Activated CD8-positive, alpha-beta T cell treated with anti-CD3 and anti-CD28 coated beads, Interleukin-2, amount 10 ng/mL, durations not matched to agents 7 days and 5 days (primary cell): Measurements from ENCODE around the gene ARHGAP24. TPM values are rescaled to one million over a fixed set of nuclear protein-coding genes. Genes with fewer than 3 reads are reported as not detected.

Experiments used
- ATAC-seq: fragments of 150-1000 bp; cut with Tn5 transposase; one replicate; pipeline ENCODE4 v1.10.0; 2021; ENCODE audit warnings: moderate library complexity
- CTCF ChIA-PET: fragments of 350-600 bp; sonication (Branson Sonifier 250); formaldehyde crosslinking; loops from one replicate; lab custom pipeline; 2021; ENCODE audit warnings: antibody characterized with exemption; lab: Charles Lee
- POLR2A ChIA-PET: fragments of 350-600 bp; sonication (Branson Sonifier 250); formaldehyde crosslinking; loops from one replicate; lab custom pipeline; 2021; ENCODE audit warnings: antibody characterized with exemption; lab: Charles Lee
- DNase-seq: peaks from one replicate; pipeline ENCODE4 v3.0.0-alpha.2; 2020
- H3K27ac Mint-ChIP-seq: one replicate; pipeline ENCODE4 v1.8.0; 2021; ENCODE audit warnings: mild to moderate bottlenecking, mixed read lengths
- H3K27me3 Mint-ChIP-seq: one replicate; pipeline ENCODE4 v1.8.0; 2021; ENCODE audit warnings: low read depth, mixed read lengths
- H3K36me3 Mint-ChIP-seq: one replicate; pipeline ENCODE4 v1.8.0; 2021; ENCODE audit warnings: low read depth, mixed read lengths
- H3K4me1 Mint-ChIP-seq: one replicate; pipeline ENCODE4 v1.8.0; 2021; ENCODE audit warnings: low read depth, mixed read lengths
- H3K4me3 Mint-ChIP-seq: one replicate; pipeline ENCODE4 v1.8.0; 2021; ENCODE audit warnings: mild to moderate bottlenecking, mixed read lengths
- H3K9me3 Mint-ChIP-seq: one replicate; pipeline ENCODE4 v1.8.0; 2022; ENCODE audit warnings: mixed read lengths; ENCODE audit not compliant: insufficient read depth
- total RNA-seq, 2 experiments: library from RNA; stranded (reverse); gene quantifications; one replicate each; pipeline ENCODE4 v1.2.3, GENCODE V29; 2021

ARHGAP24 gene
- total RNA-seq, 2 experiments from 2014 or later, result not detected

GRCh38 chr4:86031927-86032326, 557.0 kb downstream of the ARHGAP24 start:
- ATAC-seq (no peak), DNase-seq (no peak)
- H3K36me3 Mint-ChIP-seq, result no peaks in the 10 kb centered on the region
- no peaks in the 10 kb centered on the region for H3K27me3 Mint-ChIP-seq
- H3K27ac Mint-ChIP-seq, result no peak overlapping the region
- CTCF ChIA-PET, result no interaction called here
- POLR2A ChIA-PET, result no interaction called here
- H3K4me3 Mint-ChIP-seq, result no peak overlapping the region
- no peaks in the 10 kb centered on the region for H3K4me1 Mint-ChIP-seq
- no peaks in the 10 kb centered on the region for H3K9me3 Mint-ChIP-seq

- Mint-ChIP-seq H3K27me3 (no peaks in the 10 kb centered on the region), H3K27ac (no peak overlapping the region), H3K36me3 (no peaks in the 10 kb centered on the region), H3K4me3 (no peak overlapping the region), H3K4me1 (no peaks in the 10 kb centered on the region), H3K9me3 (no peaks in the 10 kb centered on the region)
- ChIA-PET POLR2A (interaction anchor here (0.6 kb wide), 1 partner anchor 92 kb away, joined by 3 read pairs; no protein-coding TSS in a partner anchor), CTCF (interaction anchor here (1.1 kb wide), 1 partner anchor 11 kb away, joined by 4 read pairs; no protein-coding TSS in a partner anchor)
- DNase-seq, result no peak
- ATAC-seq, result no peak
Observed at GRCh38 chr4:86032476-86033022, 557.6 kb downstream of the ARHGAP24 start.

GRCh38 chr4:86033171-86033570, 558.2 kb downstream of the ARHGAP24 start:
- H3K4me1 Mint-ChIP-seq, result no peaks in the 10 kb centered on the region
- no peaks in the 10 kb centered on the region for H3K27me3 Mint-ChIP-seq
- H3K36me3 Mint-ChIP-seq, result no peaks in the 10 kb centered on the region
- DNase-seq, result no peak
- ATAC-seq, result no peak
- ChIA-PET CTCF (interaction anchor here (1.1 kb wide), 1 partner anchor 10 kb away, joined by 4 read pairs; no protein-coding TSS in a partner anchor), POLR2A (interaction anchor here (0.6 kb wide), 1 partner anchor 91 kb away, joined by 3 read pairs; no protein-coding TSS in a partner anchor)
- no peak overlapping the region for H3K27ac Mint-ChIP-seq
- H3K9me3 Mint-ChIP-seq, result no peaks in the 10 kb centered on the region
- no peak overlapping the region for H3K4me3 Mint-ChIP-seq

- Mint-ChIP-seq H3K27me3 (no peaks in the 10 kb centered on the region), H3K36me3 (no peaks in the 10 kb centered on the region), H3K4me3 (no peak overlapping the region), H3K9me3 (no peaks in the 10 kb centered on the region), H3K27ac (no peak overlapping the region), H3K4me1 (no peaks in the 10 kb centered on the region)
- ATAC-seq (no peak), DNase-seq (no peak)
- CTCF ChIA-PET, result no interaction called here
- POLR2A ChIA-PET, result no interaction called here
Observed at GRCh38 chr4:86034616-86035015, 559.7 kb downstream of the ARHGAP24 start.

GRCh38 chr4:86035688-86036087, 560.7 kb downstream of the ARHGAP24 start:
- ChIA-PET POLR2A (no interaction called here), CTCF (no interaction called here)
- no peak for ATAC-seq
- Mint-ChIP-seq H3K36me3 (no peaks in the 10 kb centered on the region), H3K9me3 (no peaks in the 10 kb centered on the region), H3K27me3 (no peaks in the 10 kb centered on the region), H3K27ac (no peak overlapping the region), H3K4me1 (no peaks in the 10 kb centered on the region), H3K4me3 (no peak overlapping the region)
- DNase-seq, result no peak

- DNase-seq (no peak), ATAC-seq (no peak)
- Mint-ChIP-seq H3K4me3 (no peak overlapping the region), H3K4me1 (no peaks in the 10 kb centered on the region), H3K9me3 (no peaks in the 10 kb centered on the region), H3K27me3 (no peaks in the 10 kb centered on the region), H3K36me3 (no peaks in the 10 kb centered on the region), H3K27ac (no peak overlapping the region)
- ChIA-PET POLR2A (no interaction called here), CTCF (no interaction called here)
Observed at GRCh38 chr4:86036736-86037135, 561.8 kb downstream of the ARHGAP24 start.

- H3K4me1 Mint-ChIP-seq, result no peaks in the 10 kb centered on the region
- H3K4me3 Mint-ChIP-seq, result no peak overlapping the region
- DNase-seq, result no peak
- H3K36me3 Mint-ChIP-seq, result no peaks in the 10 kb centered on the region
- H3K9me3 Mint-ChIP-seq, result no peaks in the 10 kb centered on the region
- H3K27ac Mint-ChIP-seq, result no peak overlapping the region
- ATAC-seq, result no peak
- ChIA-PET CTCF (no interaction called here), POLR2A (no interaction called here)
- H3K27me3 Mint-ChIP-seq, result no peaks in the 10 kb centered on the region
Observed at GRCh38 chr4:86038037-86038436, 563.1 kb downstream of the ARHGAP24 start.

- Mint-ChIP-seq H3K9me3 (no peaks in the 10 kb centered on the region), H3K4me3 (no peak overlapping the region), H3K27ac (no peak overlapping the region), H3K36me3 (no peaks in the 10 kb centered on the region), H3K27me3 (peaks cover 2% of the 10 kb centered on the region), H3K4me1 (no peaks in the 10 kb centered on the region)
- DNase-seq (peak; percentile 26), ATAC-seq (no peak)
- ChIA-PET CTCF (interaction anchor here (1.7 kb wide), 1 partner anchor 11 kb away, joined by 4 read pairs; no protein-coding TSS in a partner anchor), POLR2A (no interaction called here)
Observed at GRCh38 chr4:86043755-86044592, 569.0 kb downstream of the ARHGAP24 start.

GRCh38 chr4:86044593-86044985, 569.6 kb downstream of the ARHGAP24 start:
- DNase-seq (no peak), ATAC-seq (no peak)
- POLR2A ChIA-PET, result no interaction called here
- Mint-ChIP-seq H3K36me3 (no peaks in the 10 kb centered on the region), H3K4me3 (no peak overlapping the region), H3K27me3 (peaks cover 2% of the 10 kb centered on the region), H3K4me1 (no peaks in the 10 kb centered on the region), H3K27ac (no peak overlapping the region), H3K9me3 (no peaks in the 10 kb centered on the region)
- CTCF ChIA-PET, result interaction anchor here (1.7 kb wide), 1 partner anchor 12 kb away, joined by 4 read pairs; no protein-coding TSS in a partner anchor

- H3K27me3 Mint-ChIP-seq, result peaks cover 2% of the 10 kb centered on the region
- no peaks in the 10 kb centered on the region for H3K9me3 Mint-ChIP-seq
- H3K4me3 Mint-ChIP-seq, result no peak overlapping the region
- H3K4me1 Mint-ChIP-seq, result no peaks in the 10 kb centered on the region
- ATAC-seq (no peak), DNase-seq (no peak)
- ChIA-PET POLR2A (no interaction called here), CTCF (no interaction called here)
- no peak overlapping the region for H3K27ac Mint-ChIP-seq
- H3K36me3 Mint-ChIP-seq, result no peaks in the 10 kb centered on the region
Observed at GRCh38 chr4:86048426-86048825, 573.5 kb downstream of the ARHGAP24 start.

- no peaks in the 10 kb centered on the region for H3K9me3 Mint-ChIP-seq
- no peaks in the 10 kb centered on the region for H3K4me1 Mint-ChIP-seq
- ChIA-PET POLR2A (no interaction called here), CTCF (interaction anchor here (0.6 kb wide), 1 partner anchor 923 kb away, joined by 3 read pairs; no protein-coding TSS in a partner anchor)
- no peak overlapping the region for H3K27ac Mint-ChIP-seq
- DNase-seq (no peak), ATAC-seq (no peak)
- no peaks in the 10 kb centered on the region for H3K36me3 Mint-ChIP-seq
- no peak overlapping the region for H3K4me3 Mint-ChIP-seq
- peaks cover 2% of the 10 kb centered on the region for H3K27me3 Mint-ChIP-seq
Observed at GRCh38 chr4:86050496-86050895, 575.5 kb downstream of the ARHGAP24 start.
